Motor neuron (in vitro differentiated cells): ENCODE measurements around the gene ZNF621. TPM values are rescaled to one million over a fixed set of nuclear protein-coding genes. Genes with fewer than 3 reads are reported as not detected.
"Not testable (repeated sequence)": the region's sequence is repeated elsewhere in the genome, so short reads cannot be mapped to it uniquely, and the experiment has no call there.

Source experiments
- ATAC-seq, 8 experiments: fragments of 200-7000 bp; cut with Tn5 transposase; replicated peaks in 6 of 8; 2 replicates each; pipeline ENCODE4 v1.8.0; 2021; ENCODE audit warnings: mild to moderate bottlenecking in 8 of 8, moderate library complexity in 8 of 8
- H3K27ac ChIP-seq, 2 donors: fragments of 250-450 bp; sonication (Bioruptor Pico); 2 replicates each; pipeline ENCODE4 v1.9.0; 2021; ENCODE audit warnings: antibody characterized with exemption in 2 of 2, mild to moderate bottlenecking in 2 of 2, moderate library complexity in 1 of 2
- H3K4me1 ChIP-seq, 2 donors: fragments of 250-450 bp; sonication (Bioruptor Pico); replicated peaks in 1 of 2; 2 replicates each; pipeline ENCODE4 v1.6.1; 2021; ENCODE audit warnings: antibody characterized with exemption in 2 of 2, mild to moderate bottlenecking in 2 of 2, moderate library complexity in 1 of 2
- H3K4me3 ChIP-seq, 5 donors: fragments of 250-450 bp; sonication (Bioruptor Pico); 2 replicates each; pipeline ENCODE4 v1.9.0; 2021; ENCODE audit warnings: antibody characterized with exemption in 5 of 5, mild to moderate bottlenecking in 5 of 5, moderate library complexity in 4 of 5
- WGBS, 10 experiments: fragments of 450-650 bp; shearing (Covaris generic); methylation state at CpG; one replicate each; pipeline ENCODE4 v1.0.0; 2022; 5-methylcytosine and 5-hydroxymethylcytosine counted together
- in situ Hi-C, 9 experiments: fragments of 400-800 bp; cut with MboI; loops; one replicate each; pipeline ENCODE4 v1.15.0; 2021; ENCODE audit warnings: low sequenced_read_pairs in 9 of 9, low pct_unique_long_range_greater_than_20kb in 2 of 9; ENCODE audit not compliant: unreplicated experiment in 9 of 9
- total RNA-seq, 8 experiments: library from RNA; unstranded; fragments of 300-600 nt; gene quantifications; 2 replicates each; pipeline versions ENCODE4 v1.2.3 to v1.2.4, GENCODE V29; 2022

The ZNF621 gene
- total RNA-seq, 8 experiments from 2014 or later = 8.7 to 31.8 (median 16.2) TPM

GRCh38 chr3:40565629-40566028, 40.9 kb downstream of the ZNF621 start:
- not testable (repeated sequence) for H3K4me3 ChIP-seq, ATAC-seq, H3K27ac ChIP-seq, H3K4me1 ChIP-seq
- 17 to 92% (median 73%) methylated on average over 1 to 5 of the region's 5 CpGs for WGBS, 10 experiments
- in situ Hi-C loops = loop anchor here in 1 of 9 experiments (25.0 kb wide), 1 partner anchor 228 kb away; no protein-coding TSS in a partner anchor

DNA sequence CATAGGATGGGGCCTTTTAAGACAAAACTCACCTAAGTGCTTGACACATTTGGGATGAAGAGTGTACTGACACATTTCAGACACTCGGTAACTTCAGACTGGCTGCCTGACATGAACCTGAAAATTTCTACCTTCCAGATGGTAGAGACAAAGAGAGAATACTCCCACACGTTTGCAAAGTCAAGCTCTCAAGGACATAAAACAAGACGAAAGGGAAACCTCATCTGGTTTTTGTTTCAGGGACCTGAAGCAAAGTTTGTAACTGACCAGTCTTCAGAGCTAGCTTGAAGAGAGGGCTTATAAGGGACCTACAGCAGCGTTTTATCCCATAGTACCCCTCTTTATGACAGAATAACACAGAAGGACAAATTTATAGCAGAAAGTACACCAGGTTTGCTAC, 41.9 kb downstream of the ZNF621 start:
- H3K4me1 ChIP-seq = no peaks in the 10 kb centered on the region
- no peak overlapping the region for H3K27ac ChIP-seq
- in situ Hi-C loops = loop anchor here in 1 of 9 experiments (25.0 kb wide), 1 partner anchor 229 kb away; no protein-coding TSS in a partner anchor
- no peak overlapping the region for H3K4me3 ChIP-seq
- 0 to 67% (median 56%) methylated on average over 1 to 4 of the region's 4 CpGs; no CpG with 5 or more reads in 2 of the 10 experiments for WGBS, 10 experiments
- no peak for ATAC-seq

DNA sequence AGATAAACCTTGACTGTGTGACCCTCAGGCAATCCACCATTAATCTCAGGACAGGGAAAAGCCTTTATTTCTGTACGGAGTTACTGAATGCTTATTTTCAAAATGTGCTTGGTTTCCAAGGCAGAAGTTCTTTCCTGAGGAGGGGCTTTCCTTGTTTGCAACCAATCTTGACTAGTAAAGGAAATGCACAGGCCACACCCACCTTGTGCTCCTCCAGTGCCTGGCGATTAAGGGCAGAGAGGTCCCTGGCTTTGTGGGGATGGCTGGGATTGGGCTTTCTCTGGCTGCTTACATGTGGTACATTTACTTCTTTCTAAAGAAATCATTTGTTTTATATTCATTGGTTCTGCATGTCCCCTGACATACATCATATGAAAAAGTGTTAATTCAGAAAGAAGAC, 47.8 kb downstream of the ZNF621 start:
- peak in 1 of 8 experiments; percentile 35 for ATAC-seq
- peaks cover 7 to 10% of the 10 kb centered on the region in 2 donors for H3K4me1 ChIP-seq
- 0 to 100% (median 65%) methylated on average over 1 to 2 of the region's 2 CpGs; no CpG with 5 or more reads in 4 of the 10 experiments for WGBS, 10 experiments
- no peak overlapping the region for H3K27ac ChIP-seq
- no peak overlapping the region for H3K4me3 ChIP-seq
- in situ Hi-C loops = loop anchor here in 1 of 9 experiments (25.0 kb wide), 1 partner anchor 235 kb away; no protein-coding TSS in a partner anchor

- no peak overlapping the region for H3K4me3 ChIP-seq
- ATAC-seq = peak in 2 of 8 experiments; percentile 53 to 60
- in situ Hi-C loops = loop anchor here in 1 of 9 experiments (25.0 kb wide), 1 partner anchor 237 kb away; no protein-coding TSS in a partner anchor
- H3K27ac ChIP-seq = no peak overlapping the region
- peaks cover 7 to 10% of the 10 kb centered on the region in 2 donors for H3K4me1 ChIP-seq
- 64 to 100% (median 86%) methylated on average over 1 to 2 of the region's 2 CpGs; no CpG with 5 or more reads in 2 of the 10 experiments for WGBS, 10 experiments
These were observed 49.3 kb downstream of the ZNF621 start for GRCh38 chr3:40574050-40574449.

DNA sequence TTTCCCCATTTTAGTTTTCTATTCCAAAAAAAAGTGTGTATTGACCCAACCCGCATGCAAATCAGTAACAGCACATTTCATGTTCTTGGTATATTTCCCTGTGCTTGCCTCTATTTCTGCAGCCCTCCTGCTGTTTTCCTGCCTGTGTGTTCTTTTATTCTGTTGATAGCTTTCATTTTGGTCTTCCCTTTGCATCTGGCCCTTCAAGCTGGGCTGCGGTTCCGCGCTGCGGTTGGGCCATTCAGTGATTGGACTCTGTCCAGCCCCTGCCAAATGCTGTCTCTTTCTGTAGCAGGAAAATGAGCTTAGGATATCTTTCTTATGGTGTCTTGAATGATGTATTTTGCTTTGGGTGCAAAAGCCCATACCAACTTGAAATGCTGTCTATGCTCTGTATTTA, 49.9 kb downstream of the ZNF621 start:
- H3K4me3 ChIP-seq = no peak overlapping the region
- H3K27ac ChIP-seq = no peak overlapping the region
- in situ Hi-C loops = loop anchor here in 8 of 9 experiments (25.0 kb wide), 6 partner anchors 237 to 1313 kb away; no protein-coding TSS in a partner anchor
- 9 to 83% (median 43%) methylated on average over 1 to 5 of the region's 5 CpGs for WGBS, 10 experiments
- ATAC-seq = peak in 1 of 8 experiments; percentile 18
- H3K4me1 ChIP-seq = peaks cover 7 to 10% of the 10 kb centered on the region in 2 donors

DNA sequence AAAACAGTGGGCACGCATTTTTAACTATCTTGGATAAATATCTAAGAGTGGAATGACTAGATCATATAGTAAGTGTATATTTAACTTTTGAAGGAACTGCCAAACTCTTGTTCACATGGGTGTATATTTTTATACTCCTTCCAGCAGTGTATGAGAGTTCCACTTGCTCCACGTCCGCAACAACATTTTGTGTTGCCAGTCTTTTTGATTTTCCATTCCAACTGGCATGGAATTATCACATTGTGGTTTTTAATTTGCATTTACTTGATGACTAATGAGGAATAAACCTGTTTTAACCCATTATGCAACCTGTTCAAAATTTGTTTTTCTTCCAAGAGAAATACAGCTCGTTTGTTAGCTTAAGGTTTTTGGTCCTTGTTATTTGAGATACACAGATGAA, 51.6 kb downstream of the ZNF621 start:
- Histone ChIP-seq H3K4me1 (peaks cover 7 to 10% of the 10 kb centered on the region in 2 donors), H3K4me3 (no peak overlapping the region), H3K27ac (no peak overlapping the region)
- no peak for ATAC-seq
- WGBS, 10 experiments = 46 to 100% (median 63%) methylated on average over 2 to 4 of the region's 4 CpGs; no CpG with 5 or more reads in 1 of the 10 experiments
- in situ Hi-C loops = loop anchor here in 8 of 9 experiments (25.0 kb wide), 5 partner anchors 511 to 1311 kb away; no protein-coding TSS in a partner anchor

GRCh38 chr3:40580494-40581091, 55.8 kb downstream of the ZNF621 start:
- H3K4me3 ChIP-seq = no peak overlapping the region
- H3K4me1 ChIP-seq = peaks cover 0 to 10% of the 10 kb centered on the region in 2 donors
- peak; percentile 53 to 79 (median 66) for ATAC-seq
- in situ Hi-C loops = loop anchor here (10.0 to 25.0 kb wide), 6 partner anchors 507 to 1307 kb away; no protein-coding TSS in a partner anchor
- no peak overlapping the region for H3K27ac ChIP-seq
- WGBS, 10 experiments = 0% methylated on average over 2 of the region's 2 CpGs; no CpG with 5 or more reads in 8 of the 10 experiments

- Histone ChIP-seq H3K27ac (no peak overlapping the region), H3K4me1 (peaks cover 0 to 10% of the 10 kb centered on the region in 2 donors), H3K4me3 (no peak overlapping the region)
- 17 to 100% (median 64%) methylated on average over 1 of the region's 1 CpG; no CpG with 5 or more reads in 6 of the 10 experiments for WGBS, 10 experiments
- peak in 2 of 8 experiments; percentile 71 to 87 for ATAC-seq
- in situ Hi-C loops = loop anchor here (10.0 to 25.0 kb wide), 6 partner anchors 506 to 1306 kb away; no protein-coding TSS in a partner anchor
These were observed 56.4 kb downstream of the ZNF621 start for GRCh38 chr3:40581166-40581565.

GRCh38 chr3:40582401-40583027, 57.8 kb downstream of the ZNF621 start:
- H3K27ac ChIP-seq = no peak overlapping the region
- in situ Hi-C loops = loop anchor here (10.0 to 25.0 kb wide), 6 partner anchors 505 to 1305 kb away; no protein-coding TSS in a partner anchor
- peaks cover 0 to 10% of the 10 kb centered on the region in 2 donors for H3K4me1 ChIP-seq
- peak in 1 of 8 experiments; percentile 3 for ATAC-seq
- H3K4me3 ChIP-seq = no peak overlapping the region
- 43% methylated on average over 1 of the region's 2 CpGs; no CpG with 5 or more reads in 9 of the 10 experiments for WGBS, 10 experiments

- 79 to 100% (median 87%) methylated on average over 1 to 7 of the region's 7 CpGs; no CpG with 5 or more reads in 4 of the 10 experiments for WGBS, 10 experiments
- no peak overlapping the region for H3K27ac ChIP-seq
- ATAC-seq = no peak
- peaks cover 0 to 10% of the 10 kb centered on the region in 2 donors for H3K4me1 ChIP-seq
- H3K4me3 ChIP-seq = no peak overlapping the region
- in situ Hi-C loops = loop anchor here (10.0 to 25.0 kb wide), 6 partner anchors 504 to 1304 kb away; no protein-coding TSS in a partner anchor
These were observed 58.9 kb downstream of the ZNF621 start for GRCh38 chr3:40583691-40584090.

- WGBS, 10 experiments = 0 to 60% (median 10%) methylated on average over 1 to 11 of the region's 15 CpGs; no CpG with 5 or more reads in 2 of the 10 experiments
- in situ Hi-C loops = loop anchor here (10.0 to 25.0 kb wide), 6 partner anchors 503 to 1303 kb away; no protein-coding TSS in a partner anchor
- Histone ChIP-seq H3K4me3 (no peak overlapping the region), H3K4me1 (peaks cover 0 to 10% of the 10 kb centered on the region in 2 donors), H3K27ac (no peak overlapping the region)
- peak; percentile 67 to 94 (median 94) for ATAC-seq
These were observed 59.9 kb downstream of the ZNF621 start for GRCh38 chr3:40584625-40585189.

- WGBS, 10 experiments = 42 to 100% (median 77%) methylated on average over 1 to 6 of the region's 6 CpGs; no CpG with 5 or more reads in 2 of the 10 experiments
- in situ Hi-C loops = loop anchor here (10.0 to 25.0 kb wide), 6 partner anchors 502 to 1302 kb away; no protein-coding TSS in a partner anchor
- ATAC-seq = no peak
- H3K4me1 ChIP-seq = peaks cover 0 to 10% of the 10 kb centered on the region in 2 donors
- no peak overlapping the region for H3K4me3 ChIP-seq
- no peak overlapping the region for H3K27ac ChIP-seq
These were observed 60.7 kb downstream of the ZNF621 start for GRCh38 chr3:40585381-40586016.
